Right renal pelvis (tissue), 4 donors: ENCODE measurements around the gene SPATA2L. TPM values are rescaled to one million over a fixed set of nuclear protein-coding genes. Genes with fewer than 3 reads are reported as not detected.
"Not testable (repeated sequence)": the region's sequence is repeated elsewhere in the genome, so short reads cannot be mapped to it uniquely, and the experiment has no call there.

ENCODE experiments used
- DNase-seq, 4 donors: peaks; one replicate each; pipeline ENCODE4 v3.0.0-alpha.2; 2013; ENCODE audit warnings: low read depth in 4 of 4, low spot score in 3 of 4, missing footprints in 1 of 4
- polyA plus RNA-seq, 4 donors: library from polyadenylated mRNA; unstranded; fragments of 120-200 nt; gene quantifications; one replicate each; pipeline ENCODE4 v1.2.1, GENCODE V29; 2013; ENCODE audit not compliant: insufficient read length in 4 of 4

SPATA2L gene
- polyA plus RNA-seq, 4 donors, result 5.4 to 11.0 (median 6.0) TPM

GRCh38 chr16:89667000-89667399 lies 34.5 kb downstream of the SPATA2L start:
- DNase-seq, result not testable (repeated sequence)

GRCh38 chr16:89664238-89664637 lies 37.3 kb downstream of the SPATA2L start:
- DNase-seq, result not testable (repeated sequence)

- DNase-seq, result no peak
Observed at GRCh38 chr16:89661215-89661614, 40.3 kb downstream of the SPATA2L start.

GRCh38 chr16:89660146-89660545 lies 41.4 kb downstream of the SPATA2L start:
- DNase-seq, result no peak

- no peak for DNase-seq
Observed at GRCh38 chr16:89658221-89658879, 43.2 kb downstream of the SPATA2L start.

- peak; percentile 69 to 87 (median 80) for DNase-seq
Observed at GRCh38 chr16:89657442-89658220, 43.9 kb downstream of the SPATA2L start, which contains the start of the genes CHMP1A and SPATA33. CHMP1A (minus strand) TSS chr16:89657708; CDS start chr16:89657588, 120 bp downstream. SPATA33 (plus strand) TSS chr16:89657836; CDS start chr16:89657912, 76 bp downstream.

- no peak for DNase-seq
Observed at GRCh38 chr16:89656435-89657121, 44.9 kb downstream of the SPATA2L start.

GRCh38 chr16:89655062-89655643 lies 46.4 kb downstream of the SPATA2L start:
- DNase-seq, result no peak

- DNase-seq, result no peak
Observed at GRCh38 chr16:89653656-89654295, 47.7 kb downstream of the SPATA2L start.

GRCh38 chr16:89651584-89651983 lies 49.9 kb downstream of the SPATA2L start:
- DNase-seq, result no peak

- DNase-seq, result no peak
Observed at GRCh38 chr16:89646906-89647305, 54.6 kb downstream of the SPATA2L start.

Other genes starting within 250 kb of the SPATA2L start
- 100 to 1,000 TPM in 1 of 4 donors, 10 to 100 TPM in 3; 90.2 to 101 (median 96.6) TPM for gene ANKRD11, start 211.1 kb downstream of the SPATA2L start, polyA plus RNA-seq
- 100 to 1,000 TPM in 1 of 4 donors, 10 to 100 TPM in 3; 84.2 to 106 (median 90.3) TPM for gene SPG7, start 193.3 kb downstream of the SPATA2L start, polyA plus RNA-seq
- gene RPL13, start 141.0 kb downstream of the SPATA2L start, polyA plus RNA-seq, result 1,000 to 10,000 TPM; 1,657 to 3,073 (median 1,817) TPM
- gene CPNE7, start 125.9 kb downstream of the SPATA2L start, polyA plus RNA-seq, result 1 to 10 TPM; 2.8 to 4.1 (median 2.9) TPM
- 10 to 100 TPM; 22.5 to 50.6 (median 40.7) TPM for gene DPEP1, start 88.1 kb downstream of the SPATA2L start, polyA plus RNA-seq
- gene CHMP1A, start 44.0 kb downstream of the SPATA2L start, polyA plus RNA-seq, result 10 to 100 TPM; 57.9 to 82.4 (median 71.9) TPM
- gene SPATA33, start 43.9 kb downstream of the SPATA2L start, polyA plus RNA-seq, result 10 to 100 TPM; 11.7 to 15.5 (median 13.1) TPM
- gene CDK10, start 15.0 kb downstream of the SPATA2L start, polyA plus RNA-seq, result 100 to 1,000 TPM in 2 of 4 donors, 10 to 100 TPM in 2; 91.2 to 110 (median 99.6) TPM
- gene VPS9D1, start 19.2 kb upstream of the SPATA2L start, polyA plus RNA-seq, result 10 to 100 TPM; 10.3 to 15.0 (median 11.9) TPM
- 10 to 100 TPM; 26.6 to 31.6 (median 28.4) TPM for gene ZNF276, start 19.8 kb upstream of the SPATA2L start, polyA plus RNA-seq
- 10 to 100 TPM; 21.2 to 26.5 (median 24.0) TPM for gene FANCA, start 114.9 kb upstream of the SPATA2L start, polyA plus RNA-seq
- gene SPIRE2, start 126.8 kb upstream of the SPATA2L start, polyA plus RNA-seq, result 10 to 100 TPM; 10.9 to 14.9 (median 11.0) TPM
- gene TCF25, start 171.9 kb upstream of the SPATA2L start, polyA plus RNA-seq, result 100 to 1,000 TPM; 110 to 136 (median 123) TPM
- gene MC1R, start 217.2 kb upstream of the SPATA2L start, polyA plus RNA-seq, result 1 to 10 TPM; 2.9 to 4.8 (median 3.4) TPM
- 10 to 100 TPM in 2 of 4 donors, 1 to 10 TPM in 2; 6.7 to 18.6 (median 9.8) TPM for gene TUBB3, start 221.6 kb upstream of the SPATA2L start, polyA plus RNA-seq
- 10 to 100 TPM; 36.6 to 43.4 (median 39.9) TPM for gene DEF8, start 247.1 kb upstream of the SPATA2L start, polyA plus RNA-seq